AG08396 (cell line): Measurements from ENCODE around the gene ADGRL3.
A peak's percentile ranks its signal among the peaks of the same experiment; 100 is the strongest.

Source experiments
- DNase-seq: peaks from one replicate; pipeline ENCODE4 v3.0.0; 2012; ENCODE audit warnings: low spot score, mixed read lengths

Gene ADGRL3

GRCh38 chr4:61200187-61200915 lies at the start of gene ADGRL3:
ADGRL3 (plus strand) TSS chr4:61200326.
- DNase-seq = peak; percentile 20

- DNase-seq = no peak
Observed at GRCh38 chr4:61152433-61152832, 47.7 kb upstream of the ADGRL3 start.

GRCh38 chr4:61160478-61160877 lies 39.6 kb upstream of the ADGRL3 start:
- no peak for DNase-seq

GRCh38 chr4:61162116-61162515 lies 38.0 kb upstream of the ADGRL3 start:
- no peak for DNase-seq

- DNase-seq = no peak
Observed at GRCh38 chr4:61173799-61174198, 26.3 kb upstream of the ADGRL3 start.

- DNase-seq = no peak
Observed at GRCh38 chr4:61175495-61175894, 24.6 kb upstream of the ADGRL3 start.

- DNase-seq = no peak
Observed at GRCh38 chr4:61177367-61177766, 22.8 kb upstream of the ADGRL3 start.

GRCh38 chr4:61180405-61180804 lies 19.7 kb upstream of the ADGRL3 start:
- DNase-seq = no peak

- DNase-seq = no peak
Observed at GRCh38 chr4:61182915-61183314, 17.2 kb upstream of the ADGRL3 start.

- DNase-seq = no peak
Observed at GRCh38 chr4:61185288-61185687, 14.8 kb upstream of the ADGRL3 start.

- DNase-seq = no peak
Observed at GRCh38 chr4:61192392-61192791, 7.7 kb upstream of the ADGRL3 start.

- no peak for DNase-seq
Observed at GRCh38 chr4:61193863-61194262, 6.3 kb upstream of the ADGRL3 start.

- no peak for DNase-seq
Observed at GRCh38 chr4:61194571-61194970, 5.6 kb upstream of the ADGRL3 start.

GRCh38 chr4:61195101-61195500 lies 5.0 kb upstream of the ADGRL3 start:
- DNase-seq = no peak

GRCh38 chr4:61198686-61199085 lies 1.4 kb upstream of the ADGRL3 start:
- DNase-seq = no peak

- no peak for DNase-seq
Observed at GRCh38 chr4:61199873-61200186, 296 bp upstream of the ADGRL3 start.

GRCh38 chr4:61200916-61201526 lies 895 bp downstream of the ADGRL3 start:
- DNase-seq = peak; percentile 17

- DNase-seq = peak; percentile 5
Observed at GRCh38 chr4:61201561-61201960, 1.4 kb downstream of the ADGRL3 start.

GRCh38 chr4:61201961-61202637 lies 2.0 kb downstream of the ADGRL3 start:
- peak; percentile 6 for DNase-seq

- no peak for DNase-seq
Observed at GRCh38 chr4:61202638-61203435, 2.7 kb downstream of the ADGRL3 start.

- no peak for DNase-seq
Observed at GRCh38 chr4:61203436-61203790, 3.3 kb downstream of the ADGRL3 start.

- peak; percentile 5 for DNase-seq
Observed at GRCh38 chr4:61204353-61205060, 4.4 kb downstream of the ADGRL3 start.
